ENCODE measurements around the gene OPN4.

- TF ChIP-seq POLR2AphosphoS5 (IDR thresholded peaks at IDR 0.05; ENCODE audit: low read depth, low read length) (no peak), EP300 (IDR thresholded peaks at IDR 0.05; ENCODE audit: borderline replicate concordance in 1 of 2, low read depth in 1 of 2, low read length in 1 of 2) (no peak)
Observed at GRCh38 chr10:86688398-86688921, 34.1 kb downstream of the OPN4 start.
